ENCODE measurements around the gene LY6G5C. TPM values are rescaled to one million over a fixed set of nuclear protein-coding genes. Genes with fewer than 3 reads are reported as not detected.

LY6G5C gene
- total and polyA plus RNA-seq, 9 of the 15 experiments (the other 6 are each of a cell fraction or from before 2014, with no cell fraction given), result 0.10 to 0.67 (median 0.46) TPM; not detected in 4

DNA sequence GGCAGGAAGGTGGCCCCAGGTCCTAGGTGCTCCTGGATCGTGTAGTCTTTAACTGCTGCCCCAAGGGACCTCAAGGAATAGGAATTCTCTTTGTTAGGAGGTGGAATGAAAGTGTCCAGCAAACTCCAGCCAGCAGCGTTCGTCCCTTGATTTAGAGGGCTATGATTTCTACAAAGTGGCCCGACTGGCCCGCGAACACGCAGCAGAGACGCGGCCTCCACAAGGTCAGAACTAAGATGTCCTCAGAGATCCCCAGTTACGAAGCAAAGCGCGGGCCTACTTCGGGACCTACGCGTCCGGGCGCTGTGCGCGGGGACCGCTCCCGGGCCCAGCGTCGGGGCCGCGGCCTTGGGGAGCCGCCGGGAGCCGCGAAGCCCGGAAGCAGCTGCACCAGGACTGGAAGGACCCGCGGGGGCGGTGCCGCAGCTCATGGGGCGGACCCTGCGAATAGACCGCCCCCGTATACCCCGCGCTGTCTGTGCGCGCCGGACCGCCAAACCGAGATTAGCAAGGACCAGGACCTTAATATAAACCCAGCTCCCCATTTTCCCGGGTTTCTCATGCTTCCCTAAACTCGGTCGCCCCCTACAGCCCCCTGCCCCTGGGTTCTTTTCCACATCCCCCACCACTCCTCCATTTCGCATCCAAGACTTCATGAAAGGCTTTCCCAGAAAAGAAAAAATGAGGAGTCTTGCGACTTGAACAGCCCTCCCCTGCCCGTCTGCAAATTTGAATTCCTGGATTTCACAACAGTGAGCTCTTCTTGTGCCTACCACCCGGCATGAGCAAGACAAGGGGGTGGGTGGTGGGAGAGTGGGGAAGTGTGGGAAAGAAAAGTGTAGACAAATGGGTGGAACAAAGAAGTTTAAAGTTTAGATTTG, 20.2 kb downstream of the LY6G5C start, which contains the start of gene C6orf47 (continued):
- TF ChIP-seq HDAC1 (IDR thresholded peaks at IDR 0.05) (peak in 1 of 2 experiments; percentile 74; a peak in 2 of 4 replicates), CCAR2 (IDR thresholded peaks at IDR 0.05; ENCODE audit: low read depth, low read length) (0 out of 2 replicates have a peak, but pooled peaks have one; percentile 30), ZBTB7A (IDR thresholded peaks at IDR 0.05; ENCODE audit: borderline replicate concordance, control insufficient read depth, low read depth, low read length) (peak; percentile 98), RBM14 (IDR thresholded peaks at IDR 0.05; ENCODE audit: borderline replicate concordance, insufficient read depth, low read depth, low read length) (0 out of 2 replicates have a peak, but pooled peaks have one; percentile 31), ETV5 (CRISPR knock-in tag; IDR thresholded peaks at IDR 0.05; ENCODE audit: low read depth) (peak; percentile 97)
- TF ChIP-seq, protein P1, sequence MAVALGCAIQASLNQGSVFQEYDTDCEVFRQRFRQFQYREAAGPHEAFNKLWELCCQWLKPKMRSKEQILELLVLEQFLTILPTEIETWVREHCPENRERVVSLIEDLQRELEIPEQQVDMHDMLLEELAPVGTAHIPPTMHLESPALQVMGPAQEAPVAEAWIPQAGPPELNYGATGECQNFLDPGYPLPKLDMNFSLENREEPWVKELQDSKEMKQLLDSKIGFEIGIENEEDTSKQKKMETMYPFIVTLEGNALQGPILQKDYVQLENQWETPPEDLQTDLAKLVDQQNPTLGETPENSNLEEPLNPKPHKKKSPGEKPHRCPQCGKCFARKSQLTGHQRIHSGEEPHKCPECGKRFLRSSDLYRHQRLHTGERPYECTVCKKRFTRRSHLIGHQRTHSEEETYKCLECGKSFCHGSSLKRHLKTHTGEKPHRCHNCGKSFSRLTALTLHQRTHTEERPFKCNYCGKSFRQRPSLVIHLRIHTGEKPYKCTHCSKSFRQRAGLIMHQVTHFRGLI (CRISPR knock-in tag; IDR thresholded peaks at IDR 0.05), result peak; percentile 6; the same call in 1 of the 2 replicates
- TF ChIP-seq, protein P2, sequence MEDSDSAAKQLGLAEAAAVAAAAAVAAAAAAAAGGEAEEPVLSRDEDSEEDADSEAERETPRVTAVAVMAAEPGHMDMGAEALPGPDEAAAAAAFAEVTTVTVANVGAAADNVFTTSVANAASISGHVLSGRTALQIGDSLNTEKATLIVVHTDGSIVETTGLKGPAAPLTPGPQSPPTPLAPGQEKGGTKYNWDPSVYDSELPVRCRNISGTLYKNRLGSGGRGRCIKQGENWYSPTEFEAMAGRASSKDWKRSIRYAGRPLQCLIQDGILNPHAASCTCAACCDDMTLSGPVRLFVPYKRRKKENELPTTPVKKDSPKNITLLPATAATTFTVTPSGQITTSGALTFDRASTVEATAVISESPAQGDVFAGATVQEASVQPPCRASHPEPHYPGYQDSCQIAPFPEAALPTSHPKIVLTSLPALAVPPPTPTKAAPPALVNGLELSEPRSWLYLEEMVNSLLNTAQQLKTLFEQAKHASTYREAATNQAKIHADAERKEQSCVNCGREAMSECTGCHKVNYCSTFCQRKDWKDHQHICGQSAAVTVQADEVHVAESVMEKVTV (CRISPR knock-in tag; IDR thresholded peaks at IDR 0.05), result peak; percentile 4; the same call in 1 of the 2 replicates
- TF ChIP-seq, protein P3, sequence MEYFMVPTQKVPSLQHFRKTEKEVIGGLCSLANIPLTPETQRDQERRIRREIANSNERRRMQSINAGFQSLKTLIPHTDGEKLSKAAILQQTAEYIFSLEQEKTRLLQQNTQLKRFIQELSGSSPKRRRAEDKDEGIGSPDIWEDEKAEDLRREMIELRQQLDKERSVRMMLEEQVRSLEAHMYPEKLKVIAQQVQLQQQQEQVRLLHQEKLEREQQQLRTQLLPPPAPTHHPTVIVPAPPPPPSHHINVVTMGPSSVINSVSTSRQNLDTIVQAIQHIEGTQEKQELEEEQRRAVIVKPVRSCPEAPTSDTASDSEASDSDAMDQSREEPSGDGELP (CRISPR knock-in tag; IDR thresholded peaks at IDR 0.05; ENCODE audit: borderline replicate concordance), result peak; percentile 96
- TF ChIP-seq, protein P4, sequence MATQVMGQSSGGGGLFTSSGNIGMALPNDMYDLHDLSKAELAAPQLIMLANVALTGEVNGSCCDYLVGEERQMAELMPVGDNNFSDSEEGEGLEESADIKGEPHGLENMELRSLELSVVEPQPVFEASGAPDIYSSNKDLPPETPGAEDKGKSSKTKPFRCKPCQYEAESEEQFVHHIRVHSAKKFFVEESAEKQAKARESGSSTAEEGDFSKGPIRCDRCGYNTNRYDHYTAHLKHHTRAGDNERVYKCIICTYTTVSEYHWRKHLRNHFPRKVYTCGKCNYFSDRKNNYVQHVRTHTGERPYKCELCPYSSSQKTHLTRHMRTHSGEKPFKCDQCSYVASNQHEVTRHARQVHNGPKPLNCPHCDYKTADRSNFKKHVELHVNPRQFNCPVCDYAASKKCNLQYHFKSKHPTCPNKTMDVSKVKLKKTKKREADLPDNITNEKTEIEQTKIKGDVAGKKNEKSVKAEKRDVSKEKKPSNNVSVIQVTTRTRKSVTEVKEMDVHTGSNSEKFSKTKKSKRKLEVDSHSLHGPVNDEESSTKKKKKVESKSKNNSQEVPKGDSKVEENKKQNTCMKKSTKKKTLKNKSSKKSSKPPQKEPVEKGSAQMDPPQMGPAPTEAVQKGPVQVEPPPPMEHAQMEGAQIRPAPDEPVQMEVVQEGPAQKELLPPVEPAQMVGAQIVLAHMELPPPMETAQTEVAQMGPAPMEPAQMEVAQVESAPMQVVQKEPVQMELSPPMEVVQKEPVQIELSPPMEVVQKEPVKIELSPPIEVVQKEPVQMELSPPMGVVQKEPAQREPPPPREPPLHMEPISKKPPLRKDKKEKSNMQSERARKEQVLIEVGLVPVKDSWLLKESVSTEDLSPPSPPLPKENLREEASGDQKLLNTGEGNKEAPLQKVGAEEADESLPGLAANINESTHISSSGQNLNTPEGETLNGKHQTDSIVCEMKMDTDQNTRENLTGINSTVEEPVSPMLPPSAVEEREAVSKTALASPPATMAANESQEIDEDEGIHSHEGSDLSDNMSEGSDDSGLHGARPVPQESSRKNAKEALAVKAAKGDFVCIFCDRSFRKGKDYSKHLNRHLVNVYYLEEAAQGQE (IDR thresholded peaks at IDR 0.05; ENCODE audit: borderline replicate concordance), result peak; percentile 67
- TF ChIP-seq, protein P4 (CRISPR knock-in tag; IDR thresholded peaks at IDR 0.05; ENCODE audit: low read depth), result peak; percentile 92
